Measurements from ENCODE around the gene PLA2G4F.
"Not testable (repeated sequence)": the region's sequence is repeated elsewhere in the genome, so short reads cannot be mapped to it uniquely, and the experiment has no call there.

PLA2G4F gene

GRCh38 chr15:42104095-42104891 lies 52.1 kb downstream of the PLA2G4F start:
- no peak for DNase-seq (ENCODE audit: low read depth in 1 of 2, low spot score in 1 of 2)

GRCh38 chr15:42102646-42103235 lies 53.7 kb downstream of the PLA2G4F start:
- no peak for DNase-seq (ENCODE audit: low read depth in 1 of 2, low spot score in 1 of 2)

GRCh38 chr15:42101861-42102260 lies 54.6 kb downstream of the PLA2G4F start:
- no peak for DNase-seq (ENCODE audit: low read depth in 1 of 2, low spot score in 1 of 2)

GRCh38 chr15:42100021-42100800 lies 56.2 kb downstream of the PLA2G4F start:
- DNase-seq (ENCODE audit: low read depth in 1 of 2, low spot score in 1 of 2): no peak

- no peak for DNase-seq (ENCODE audit: low read depth in 1 of 2, low spot score in 1 of 2)
Observed at GRCh38 chr15:42097018-42097417, 59.4 kb downstream of the PLA2G4F start.

- DNase-seq (ENCODE audit: low read depth in 1 of 2, low spot score in 1 of 2): no peak
Observed at GRCh38 chr15:42094512-42094963, 61.9 kb downstream of the PLA2G4F start, which contains the start of gene PLA2G4D. TSS of gene PLA2G4D (minus strand) at chr15:42094562. CDS start at chr15:42094459, 103 bp downstream.

- no peak for DNase-seq (ENCODE audit: low read depth in 1 of 2, low spot score in 1 of 2)
Observed at GRCh38 chr15:42093966-42094365, 62.5 kb downstream of the PLA2G4F start.

GRCh38 chr15:42092398-42093318 lies 63.8 kb downstream of the PLA2G4F start:
- DNase-seq (ENCODE audit: low read depth in 1 of 2, low spot score in 1 of 2): no peak

- not testable (repeated sequence) for DNase-seq (ENCODE audit: low read depth in 1 of 2, low spot score in 1 of 2)
Observed at GRCh38 chr15:42091753-42092397, 64.6 kb downstream of the PLA2G4F start.

GRCh38 chr15:42090781-42091180 lies 65.7 kb downstream of the PLA2G4F start:
- DNase-seq (ENCODE audit: low read depth in 1 of 2, low spot score in 1 of 2): no peak

GRCh38 chr15:42090370-42090769 lies 66.1 kb downstream of the PLA2G4F start:
- no peak for DNase-seq (ENCODE audit: low read depth in 1 of 2, low spot score in 1 of 2)

GRCh38 chr15:42089942-42090341 lies 66.5 kb downstream of the PLA2G4F start:
- DNase-seq (ENCODE audit: low read depth in 1 of 2, low spot score in 1 of 2): no peak
